Testis (tissue), 3 donors: ENCODE results near the gene KRT23. TPM values are rescaled to one million over a fixed set of nuclear protein-coding genes. Genes with fewer than 3 reads are reported as not detected.

Experiments
- DNase-seq: peaks from one replicate; pipeline ENCODE4 v3.0.0-alpha.2; 2019
- H3K27ac ChIP-seq, 2 donors: fragments of 200-600 bp; sonication (generic); one replicate each; pipeline ENCODE4 v1.5.1; 2019
- H3K27me3 ChIP-seq: fragments of 200-600 bp; sonication (generic); one replicate; pipeline ENCODE4 v1.5.1; 2019
- H3K36me3 ChIP-seq: fragments of 200-600 bp; sonication (generic); one replicate; pipeline ENCODE4 v1.5.1; 2017; ENCODE audit warnings: low read depth; ENCODE audit errors: missing control alignments
- H3K4me1 ChIP-seq: fragments of 200-600 bp; sonication (generic); one replicate; pipeline ENCODE4 v1.5.1; 2019
- H3K4me3 ChIP-seq, 2 donors: fragments of 200-600 bp; sonication (generic); one replicate each; pipeline ENCODE4 v1.5.1; 2017 to 2019
- H3K9me3 ChIP-seq: fragments of 200-600 bp; sonication (generic); one replicate; pipeline ENCODE4 v1.5.1; 2017
- POLR2A ChIP-seq: fragments of 450-650 bp; IDR thresholded peaks from one replicate; pipeline ENCODE4 v1.6.1; 2017; ENCODE audit warnings: antibody characterized with exemption, mild to moderate bottlenecking, moderate library complexity
- WGBS, 2 donors: methylation state at CpG; one replicate each; pipeline ENCODE4 v1.1.5; 2018; 5-methylcytosine and 5-hydroxymethylcytosine counted together
- intact Hi-C: fragments of 100-400 bp; cut with DNase I; formaldehyde crosslinking; loops from one replicate; pipeline ENCODE4 v1.15.1; 2023; ENCODE audit warnings: low total_unique reads
- polyA plus RNA-seq: library from polyadenylated mRNA; stranded (reverse); fragments of 350-450 nt; fragmentation: Illumina TruSeq; extraction: RNeasy Lipid Tissue Mini Kit (QIAGEN cat#74804); gene quantifications from one replicate; pipeline ENCODE4 v1.2.3, GENCODE V29; 2014; ENCODE audit warnings: low read depth, low replicate concordance; ENCODE audit not compliant: insufficient read depth
- total RNA-seq, 2 donors: library from RNA; depleted of rRNA; stranded (reverse); fragments of >200 nt; gene quantifications; one replicate each; pipeline ENCODE4 v1.2.3, GENCODE V29; 2016
- TF ChIP-seq, protein P1 (sequence below), 3 experiments: fragments of 450-650 bp in 2 of 3; fragments of 200-600 bp in 1 of 3; sonication (generic) in 1 of 3; IDR thresholded peaks; one replicate each; pipeline ENCODE4 v1.5.1; 2016 to 2019; ENCODE audit warnings: antibody characterized with exemption in 3 of 3, mild to moderate bottlenecking in 2 of 3, moderate library complexity in 1 of 3

KRT23 gene
- total and polyA plus RNA-seq, 3 donors from 2014 or later = 14.0 to 52.2 (median 17.3) TPM

DNA sequence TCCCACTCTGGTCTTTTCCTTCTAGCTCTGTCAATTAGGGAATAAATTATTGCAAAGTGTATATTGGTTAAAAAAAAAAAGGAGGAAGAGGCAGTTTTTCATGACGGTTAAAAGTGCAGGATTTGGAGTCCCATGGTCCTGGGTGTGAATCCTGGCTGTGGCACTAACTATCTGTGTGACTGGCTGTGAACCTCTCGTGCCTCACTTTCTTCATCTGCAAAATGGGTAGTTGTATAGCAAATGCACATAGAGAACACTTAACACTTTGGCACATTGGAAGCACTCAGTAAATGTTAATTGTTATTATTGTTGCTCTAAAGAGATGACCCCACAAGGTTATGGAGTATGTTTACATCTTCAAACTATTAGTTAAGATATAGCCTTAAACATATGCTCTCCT, 10.5 kb upstream of the KRT23 start:
- peaks cover 3% of the 10 kb centered on the region for H3K4me1 ChIP-seq
- no peaks in the 10 kb centered on the region for H3K36me3 ChIP-seq
- no peak overlapping the region for H3K27ac ChIP-seq
- no peaks in the 10 kb centered on the region for H3K9me3 ChIP-seq
- TF ChIP-seq, protein P1, sequence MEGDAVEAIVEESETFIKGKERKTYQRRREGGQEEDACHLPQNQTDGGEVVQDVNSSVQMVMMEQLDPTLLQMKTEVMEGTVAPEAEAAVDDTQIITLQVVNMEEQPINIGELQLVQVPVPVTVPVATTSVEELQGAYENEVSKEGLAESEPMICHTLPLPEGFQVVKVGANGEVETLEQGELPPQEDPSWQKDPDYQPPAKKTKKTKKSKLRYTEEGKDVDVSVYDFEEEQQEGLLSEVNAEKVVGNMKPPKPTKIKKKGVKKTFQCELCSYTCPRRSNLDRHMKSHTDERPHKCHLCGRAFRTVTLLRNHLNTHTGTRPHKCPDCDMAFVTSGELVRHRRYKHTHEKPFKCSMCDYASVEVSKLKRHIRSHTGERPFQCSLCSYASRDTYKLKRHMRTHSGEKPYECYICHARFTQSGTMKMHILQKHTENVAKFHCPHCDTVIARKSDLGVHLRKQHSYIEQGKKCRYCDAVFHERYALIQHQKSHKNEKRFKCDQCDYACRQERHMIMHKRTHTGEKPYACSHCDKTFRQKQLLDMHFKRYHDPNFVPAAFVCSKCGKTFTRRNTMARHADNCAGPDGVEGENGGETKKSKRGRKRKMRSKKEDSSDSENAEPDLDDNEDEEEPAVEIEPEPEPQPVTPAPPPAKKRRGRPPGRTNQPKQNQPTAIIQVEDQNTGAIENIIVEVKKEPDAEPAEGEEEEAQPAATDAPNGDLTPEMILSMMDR (IDR thresholded peaks at IDR 0.05) = no peak
- no peak for TF ChIP-seq POLR2A
- H3K4me3 ChIP-seq = no peak overlapping the region
- WGBS, 2 donors = 77 to 86% methylated on average over 2 of the region's 2 CpGs
- no peak for DNase-seq
- intact Hi-C loops = no loop called here
- H3K27me3 ChIP-seq = no peaks in the 10 kb centered on the region

DNA sequence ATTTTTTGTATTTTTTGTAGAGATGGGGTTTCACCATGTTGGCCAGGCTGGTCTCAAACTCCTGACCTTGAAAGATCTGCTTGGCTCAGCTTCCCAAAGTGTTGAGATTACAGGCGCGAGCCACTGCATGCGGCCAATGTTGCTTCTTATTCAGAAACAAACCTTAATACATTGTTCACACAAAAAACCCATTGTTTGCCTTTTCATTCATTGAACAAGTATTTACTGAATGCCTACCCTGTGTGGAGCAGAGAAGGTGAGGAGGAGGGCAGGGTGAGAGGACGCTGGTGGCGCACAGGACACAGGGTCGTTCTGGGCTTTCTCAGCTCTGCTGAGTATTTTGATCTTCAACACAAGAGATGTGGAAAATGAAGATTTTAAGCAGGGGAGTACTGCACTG, 8.0 kb upstream of the KRT23 start:
- DNase-seq = peak; percentile 59
- H3K9me3 ChIP-seq = no peaks in the 10 kb centered on the region
- WGBS, 2 donors = 70 to 71% methylated on average over 6 of the region's 6 CpGs
- peaks cover 3% of the 10 kb centered on the region for H3K4me1 ChIP-seq
- H3K4me3 ChIP-seq = no peak overlapping the region
- TF ChIP-seq, protein P1 (IDR thresholded peaks at IDR 0.05) = no peak
- no peak for TF ChIP-seq POLR2A
- H3K36me3 ChIP-seq = no peaks in the 10 kb centered on the region
- H3K27me3 ChIP-seq = no peaks in the 10 kb centered on the region
- intact Hi-C loops = no loop called here
- no peak overlapping the region for H3K27ac ChIP-seq

DNA sequence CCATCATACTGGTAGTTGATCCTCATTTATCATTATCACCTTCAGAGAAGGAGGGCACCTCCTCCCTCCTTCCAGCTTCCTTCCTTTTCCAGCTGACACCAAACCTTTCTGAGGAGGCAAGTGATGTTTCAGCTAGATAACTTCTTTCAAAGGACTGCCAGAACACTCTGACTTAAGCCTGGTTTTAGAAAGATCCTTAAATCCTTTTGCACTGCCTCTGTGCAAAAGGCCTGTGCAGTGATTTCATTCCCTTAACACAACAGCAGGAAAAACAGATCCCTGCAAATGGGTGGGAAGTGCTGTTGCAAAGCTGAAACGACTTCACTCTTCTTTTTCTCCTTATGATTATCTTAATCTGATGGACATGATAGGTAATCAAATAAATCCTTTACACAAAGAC, 7.1 kb upstream of the KRT23 start:
- no peak overlapping the region for H3K4me3 ChIP-seq
- no peak for DNase-seq
- intact Hi-C loops = no loop called here
- H3K4me1 ChIP-seq = peaks cover 3% of the 10 kb centered on the region
- no peaks in the 10 kb centered on the region for H3K27me3 ChIP-seq
- H3K27ac ChIP-seq = no peak overlapping the region
- TF ChIP-seq POLR2A = no peak
- TF ChIP-seq, protein P1 (IDR thresholded peaks at IDR 0.05) = no peak
- WGBS, 2 donors = 52 to 67% methylated on average over 1 of the region's 1 CpG
- no peaks in the 10 kb centered on the region for H3K36me3 ChIP-seq
- H3K9me3 ChIP-seq = no peaks in the 10 kb centered on the region

DNA sequence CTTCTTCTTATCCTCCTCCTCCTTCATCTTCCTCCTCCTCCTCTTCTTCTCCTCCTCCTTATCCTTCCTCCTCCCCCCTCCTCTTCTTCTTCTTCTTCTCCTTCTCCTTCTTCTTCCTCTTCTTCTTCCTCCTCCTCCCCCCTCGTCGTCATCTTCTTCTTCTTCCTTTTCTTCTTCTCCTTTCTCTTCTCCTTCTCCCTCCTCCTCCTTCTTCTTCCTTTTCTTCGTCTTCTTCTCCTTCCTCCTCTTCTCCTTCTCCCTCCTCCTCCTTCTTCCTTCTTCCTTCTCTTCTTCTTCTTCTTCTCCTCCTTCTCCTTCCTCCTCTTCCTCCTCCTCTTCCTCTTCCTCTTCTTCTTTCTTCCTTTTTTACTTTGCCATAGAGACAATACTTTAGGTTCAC, 5.1 kb upstream of the KRT23 start:
- TF ChIP-seq, protein P1 (IDR thresholded peaks at IDR 0.05) = no peak
- no peak for TF ChIP-seq POLR2A
- no peaks in the 10 kb centered on the region for H3K36me3 ChIP-seq
- no peak for DNase-seq
- 89 to 92% methylated on average over 3 of the region's 3 CpGs for WGBS, 2 donors
- H3K9me3 ChIP-seq = no peaks in the 10 kb centered on the region
- no peaks in the 10 kb centered on the region for H3K4me1 ChIP-seq
- no peak overlapping the region for H3K4me3 ChIP-seq
- intact Hi-C loops = no loop called here
- no peak overlapping the region for H3K27ac ChIP-seq
- H3K27me3 ChIP-seq = no peaks in the 10 kb centered on the region

DNA sequence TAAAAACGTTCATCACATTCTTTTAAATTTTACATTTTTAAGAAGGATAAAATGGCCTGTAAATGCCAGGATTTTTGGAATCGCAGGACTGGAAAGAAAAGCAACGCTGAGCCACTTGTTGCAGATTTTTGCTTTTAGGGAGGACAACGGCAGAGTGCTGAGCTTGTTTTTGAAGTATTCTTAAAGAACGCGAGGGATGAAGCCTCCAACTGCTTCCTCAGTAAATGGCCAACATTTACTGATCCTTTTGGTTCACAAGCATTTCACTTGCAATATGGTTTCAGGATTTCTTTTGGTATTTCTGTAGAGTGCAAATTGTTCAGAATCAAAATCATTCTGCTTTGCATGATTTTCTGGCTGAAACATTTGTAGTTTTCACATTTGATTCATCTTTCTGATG, 2.8 kb upstream of the KRT23 start:
- Histone ChIP-seq H3K4me1 (no peaks in the 10 kb centered on the region), H3K36me3 (no peaks in the 10 kb centered on the region), H3K9me3 (no peaks in the 10 kb centered on the region), H3K27ac (no peak overlapping the region), H3K27me3 (no peaks in the 10 kb centered on the region), H3K4me3 (no peak overlapping the region)
- WGBS, 2 donors = 75 to 80% methylated on average over 6 of the region's 6 CpGs
- TF ChIP-seq POLR2A = no peak
- TF ChIP-seq, protein P1 (IDR thresholded peaks at IDR 0.05) = no peak
- intact Hi-C loops = no loop called here
- no peak for DNase-seq
